Measurements from ENCODE around the gene NRDE2. TPM values are rescaled to one million over a fixed set of nuclear protein-coding genes. Genes with fewer than 3 reads are reported as not detected.

NRDE2 gene
- total and polyA plus RNA-seq, 4 donors, result 5.6 to 20.0 (median 13.7) TPM

GRCh38 chr14:90287791-90288190 is 44.0 kb downstream of the NRDE2 start:
- Histone ChIP-seq H3K4me3 (ENCODE audit: low read depth in 1 of 3, low read length in 3 of 3) (no peak overlapping the region), H3K4me1 (ENCODE audit: control insufficient read depth in 4 of 4, insufficient read depth in 4 of 4, low read length in 3 of 4) (peaks cover 0 to 11% (median 4%) of the 10 kb centered on the region in 4 donors), H3K9me3 (ENCODE audit: control insufficient read depth in 4 of 4, low read length in 3 of 4) (no peaks in the 10 kb centered on the region), H3K27me3 (ENCODE audit: control insufficient read depth in 4 of 4, insufficient read depth in 4 of 4, low read length in 3 of 4) (no peaks in the 10 kb centered on the region), H3K9ac (ENCODE audit: low read depth in 1 of 2, low read length in 2 of 2) (no peak overlapping the region), H3K27ac (ENCODE audit: low read depth in 1 of 2, low read length in 2 of 2) (no peak overlapping the region), H3K36me3 (ENCODE audit: control insufficient read depth in 4 of 4, insufficient read depth in 3 of 4, low read depth in 1 of 4, low read length in 3 of 4) (peaks cover 9 to 66% (median 33%) of the 10 kb centered on the region in 4 donors)
- TF ChIP-seq REST (IDR thresholded peaks at IDR 0.05), result no peak
- TF ChIP-seq NR2F2 (IDR thresholded peaks at IDR 0.05), result no peak
- no peak for TF ChIP-seq EGR1 (IDR thresholded peaks at IDR 0.05; ENCODE audit: low read depth in 2 of 2)
- no peak for TF ChIP-seq SP1 (IDR thresholded peaks at IDR 0.05)
- no peak for TF ChIP-seq RAD21 (IDR thresholded peaks at IDR 0.05)
- TF ChIP-seq TAF1 (conservative IDR thresholded peaks at IDR 0.05), result no peak
- no peak for TF ChIP-seq ATF3 (IDR thresholded peaks at IDR 0.05)
- WGBS, result 89% methylated on average over 14 of the region's 14 CpGs
- no peak for DNase-seq (ENCODE audit: low spot score)

GRCh38 chr14:90281756-90282155 is 50.0 kb downstream of the NRDE2 start:
- Histone ChIP-seq H3K36me3 (ENCODE audit: control insufficient read depth in 4 of 4, insufficient read depth in 3 of 4, low read depth in 1 of 4, low read length in 3 of 4) (peaks cover 4 to 33% (median 17%) of the 10 kb centered on the region in 4 donors), H3K4me3 (ENCODE audit: low read depth in 1 of 3, low read length in 3 of 3) (no peak overlapping the region), H3K27me3 (ENCODE audit: control insufficient read depth in 4 of 4, insufficient read depth in 4 of 4, low read length in 3 of 4) (no peaks in the 10 kb centered on the region), H3K27ac (ENCODE audit: low read depth in 1 of 2, low read length in 2 of 2) (no peak overlapping the region), H3K9me3 (ENCODE audit: control insufficient read depth in 4 of 4, low read length in 3 of 4) (no peaks in the 10 kb centered on the region), H3K9ac (ENCODE audit: low read depth in 1 of 2, low read length in 2 of 2) (no peak overlapping the region), H3K4me1 (ENCODE audit: control insufficient read depth in 4 of 4, insufficient read depth in 4 of 4, low read length in 3 of 4) (peaks cover 0 to 8% (median 4%) of the 10 kb centered on the region in 4 donors)
- TF ChIP-seq JUND (IDR thresholded peaks at IDR 0.05) (no peak), YY1 (IDR thresholded peaks at IDR 0.05) (no peak), RAD21 (IDR thresholded peaks at IDR 0.05) (no peak), HNF4G (IDR thresholded peaks at IDR 0.05) (no peak), FOXA1 (IDR thresholded peaks at IDR 0.05) (no peak), MAX (IDR thresholded peaks at IDR 0.05) (no peak), CTCF (IDR thresholded peaks at IDR 0.05; ENCODE audit: low read depth, low read length, missing input control) (no peak), EGR1 (IDR thresholded peaks at IDR 0.05; ENCODE audit: low read depth in 2 of 2) (no peak), GABPA (IDR thresholded peaks at IDR 0.05 in 1 of 2, conservative IDR thresholded peaks at IDR 0.05 in 1 of 2) (no peak), TAF1 (conservative IDR thresholded peaks at IDR 0.05) (no peak), REST (IDR thresholded peaks at IDR 0.05) (no peak), HNF4A (conservative IDR thresholded peaks at IDR 0.05) (no peak), ZBTB33 (IDR thresholded peaks at IDR 0.05) (no peak), FOXA2 (IDR thresholded peaks at IDR 0.05) (no peak), SP1 (IDR thresholded peaks at IDR 0.05) (no peak), NR2F2 (IDR thresholded peaks at IDR 0.05) (no peak), ATF3 (IDR thresholded peaks at IDR 0.05) (no peak), RXRA (IDR thresholded peaks at IDR 0.05) (no peak)
- no peak for DNase-seq (ENCODE audit: low spot score)
